Osteocyte (in vitro differentiated cells): ENCODE measurements around the gene PLA2G4D. TPM values are rescaled to one million over a fixed set of nuclear protein-coding genes. Genes with fewer than 3 reads are reported as not detected.

Experiments
- DNase-seq: peaks from one replicate; pipeline ENCODE4 v3.0.0; 2021; ENCODE audit warnings: mixed read lengths; ENCODE audit not compliant: unreplicated experiment; ENCODE audit errors: extremely low spot score
- H3K27ac Mint-ChIP-seq: one replicate; pipeline ENCODE4 v1.8.0; 2021; ENCODE audit warnings: mild to moderate bottlenecking, mixed read lengths; ENCODE audit not compliant: unreplicated experiment
- H3K27me3 Mint-ChIP-seq: one replicate; pipeline ENCODE4 v1.8.0; 2021; ENCODE audit warnings: mixed read lengths; ENCODE audit not compliant: unreplicated experiment
- H3K36me3 Mint-ChIP-seq: one replicate; pipeline ENCODE4 v1.8.0; 2021; ENCODE audit warnings: mixed read lengths; ENCODE audit not compliant: unreplicated experiment
- H3K4me1 Mint-ChIP-seq: one replicate; pipeline ENCODE4 v1.8.0; 2021; ENCODE audit warnings: mixed read lengths; ENCODE audit not compliant: unreplicated experiment
- H3K4me3 Mint-ChIP-seq: one replicate; pipeline ENCODE4 v1.8.0; 2021; ENCODE audit warnings: mild to moderate bottlenecking, moderate library complexity, mixed read lengths; ENCODE audit not compliant: unreplicated experiment
- H3K9me3 Mint-ChIP-seq: one replicate; pipeline ENCODE4 v1.8.0; 2021; ENCODE audit warnings: mixed read lengths; ENCODE audit not compliant: unreplicated experiment
- CTCF ChIP-seq: fragments of 200-600 bp; sonication (generic); IDR thresholded peaks from 2 replicates; pipeline ENCODE4 v1.5.0; 2021; ENCODE audit warnings: antibody characterized with exemption, mild to moderate bottlenecking, moderate library complexity
- total RNA-seq: library from RNA; stranded (reverse); gene quantifications from 2 replicates; pipeline ENCODE4 v1.2.1, GENCODE V29; 2021

PLA2G4D gene
- total RNA-seq, 1 donor from 2014 or later, result not detected

- no peaks in the 10 kb centered on the region for H3K4me1 Mint-ChIP-seq
- H3K27me3 Mint-ChIP-seq, result peaks cover 70% of the 10 kb centered on the region
- H3K36me3 Mint-ChIP-seq, result no peaks in the 10 kb centered on the region
- no peaks in the 10 kb centered on the region for H3K9me3 Mint-ChIP-seq
- no peak for TF ChIP-seq CTCF
- no peak overlapping the region for H3K27ac Mint-ChIP-seq
- H3K4me3 Mint-ChIP-seq, result no peak overlapping the region
- peak; percentile 46 for DNase-seq
Measured at GRCh38 chr15:42123546-42123945, 29.2 kb upstream of the PLA2G4D start.

GRCh38 chr15:42121682-42122081 lies 27.3 kb upstream of the PLA2G4D start:
- TF ChIP-seq CTCF, result no peak
- no peaks in the 10 kb centered on the region for H3K36me3 Mint-ChIP-seq
- peaks cover 64% of the 10 kb centered on the region for H3K27me3 Mint-ChIP-seq
- H3K27ac Mint-ChIP-seq, result no peak overlapping the region
- no peaks in the 10 kb centered on the region for H3K9me3 Mint-ChIP-seq
- no peaks in the 10 kb centered on the region for H3K4me1 Mint-ChIP-seq
- H3K4me3 Mint-ChIP-seq, result no peak overlapping the region
- DNase-seq, result peak; percentile 69

GRCh38 chr15:42121021-42121420 lies 26.7 kb upstream of the PLA2G4D start:
- DNase-seq, result no peak
- Mint-ChIP-seq H3K9me3 (no peaks in the 10 kb centered on the region), H3K27ac (no peak overlapping the region), H3K4me1 (no peaks in the 10 kb centered on the region), H3K27me3 (peaks cover 67% of the 10 kb centered on the region), H3K36me3 (no peaks in the 10 kb centered on the region), H3K4me3 (no peak overlapping the region)
- no peak for TF ChIP-seq CTCF

GRCh38 chr15:42120285-42120684 lies 25.9 kb upstream of the PLA2G4D start:
- Mint-ChIP-seq H3K27ac (no peak overlapping the region), H3K9me3 (no peaks in the 10 kb centered on the region), H3K27me3 (peaks cover 65% of the 10 kb centered on the region), H3K4me3 (no peak overlapping the region), H3K36me3 (no peaks in the 10 kb centered on the region), H3K4me1 (no peaks in the 10 kb centered on the region)
- DNase-seq, result no peak
- TF ChIP-seq CTCF, result no peak

GRCh38 chr15:42119446-42119760 lies 25.0 kb upstream of the PLA2G4D start:
- Mint-ChIP-seq H3K4me3 (no peak overlapping the region), H3K27ac (no peak overlapping the region), H3K9me3 (no peaks in the 10 kb centered on the region), H3K4me1 (no peaks in the 10 kb centered on the region), H3K27me3 (peaks cover 65% of the 10 kb centered on the region), H3K36me3 (no peaks in the 10 kb centered on the region)
- TF ChIP-seq CTCF, result no peak
- peak; percentile 49 for DNase-seq
